HepG2 (cell line): ENCODE results near the gene CASP3. TPM values are rescaled to one million over a fixed set of nuclear protein-coding genes. Genes with fewer than 3 reads are reported as not detected.

Source experiments
- CCAR2 ChIP-seq: fragments of 200-400 bp; formaldehyde crosslinking; optimal IDR thresholded peaks from 2 replicates; pipeline ENCODE3; 2018; ENCODE audit warnings: low read depth, mild to moderate bottlenecking, low read length, moderate library complexity
- CHCHD3 ChIP-seq: sonication (generic); formaldehyde crosslinking; IDR thresholded peaks from 2 replicates; pipeline ENCODE4 v1.8.0; 2022; ENCODE audit warnings: mild to moderate bottlenecking, missing genetic modification reagents, moderate library complexity
- CTCF ChIP-seq: sonication (generic); formaldehyde crosslinking; IDR thresholded peaks from 2 replicates; pipeline ENCODE4 v1.5.0; 2020; ENCODE audit warnings: mild to moderate bottlenecking, missing genetic modification reagents, moderate library complexity
- KAT7 ChIP-seq: IDR thresholded peaks from 2 replicates; pipeline ENCODE4 v1.6.1; 2018; ENCODE audit warnings: borderline replicate concordance, missing compliant biosample characterization
- MAZ ChIP-seq, 2 experiments: sonication (generic) in 1 of 2; formaldehyde crosslinking in 1 of 2; IDR thresholded peaks; 2 replicates each; pipeline versions ENCODE4 v1.5.0 to v1.6.1; 2012 to 2020; ENCODE audit warnings: low read depth in 2 of 2, mild to moderate bottlenecking in 2 of 2, borderline replicate concordance in 1 of 2, improper control_type of control experiment in 1 of 2, low read length in 1 of 2, missing genetic modification reagents in 1 of 2, moderate library complexity in 1 of 2
- MED8 ChIP-seq: sonication (generic); formaldehyde crosslinking; IDR thresholded peaks from 2 replicates; pipeline ENCODE4 v1.8.1; 2023; ENCODE audit warnings: mild to moderate bottlenecking, missing genetic modification reagents; ENCODE audit not compliant: insufficient replicate concordance
- SATB2 ChIP-seq: sonication (generic); formaldehyde crosslinking; IDR thresholded peaks from 2 replicates; pipeline ENCODE4 v1.5.0; 2020; ENCODE audit warnings: missing genetic modification reagents
- SP1 ChIP-seq, 2 experiments: fragments of 450-650 bp in 1 of 2; sonication (generic) in 1 of 2; formaldehyde crosslinking in 1 of 2; IDR thresholded peaks; 2 replicates each; pipeline versions ENCODE4 v1.4.0 to v1.6.1; 2016 to 2020; ENCODE audit warnings: missing genetic modification reagents in 1 of 2
- TBX2 ChIP-seq: sonication (generic); formaldehyde crosslinking; IDR thresholded peaks from 2 replicates; pipeline ENCODE4 v1.5.0; 2020; ENCODE audit warnings: missing genetic modification reagents, mild to moderate bottlenecking, borderline replicate concordance
- THAP11 ChIP-seq: IDR thresholded peaks from 2 replicates; pipeline ENCODE4 v1.6.1; 2016; ENCODE audit warnings: missing biosample characterization, missing genetic modification reagents
- TP53 ChIP-seq: sonication (generic); formaldehyde crosslinking; conservative IDR thresholded peaks from 2 replicates; pipeline ENCODE4 v1.4.0; 2020; ENCODE audit warnings: missing genetic modification reagents
- ZNF124 ChIP-seq: sonication (generic); formaldehyde crosslinking; IDR thresholded peaks from 2 replicates; pipeline ENCODE4 v1.4.0; 2020; ENCODE audit warnings: missing genetic modification reagents
- ZNF44 ChIP-seq: sonication (generic); formaldehyde crosslinking; IDR thresholded peaks from 2 replicates; pipeline ENCODE4 v1.5.1; 2020; ENCODE audit warnings: mild to moderate bottlenecking, missing genetic modification reagents
- ZNF577 ChIP-seq: sonication (generic); formaldehyde crosslinking; IDR thresholded peaks from 2 replicates; pipeline ENCODE4 v1.4.0; 2020; ENCODE audit warnings: mild to moderate bottlenecking, low read depth, missing genetic modification reagents, borderline replicate concordance
- ZNF775 ChIP-seq: sonication (generic); formaldehyde crosslinking; IDR thresholded peaks from 2 replicates; pipeline ENCODE4 v1.4.0; 2020; ENCODE audit warnings: missing genetic modification reagents, mild to moderate bottlenecking, moderate library complexity, borderline replicate concordance
- polyA plus RNA-seq, 8 experiments: library from polyadenylated mRNA; depleted of rRNA in 3 of 8; stranded (reverse) in 7 of 8; unstranded in 1 of 8; fragments of >200 nt; fragmentation: Illumina TruSeq in 4 of 8; extraction: Trizol in 4 of 8; gene quantifications; 2 replicates each; pipeline versions ENCODE4 v1.2.1 to v1.2.3, GENCODE V29; 2011 to 2016; ENCODE audit warnings: low read depth in 4 of 8, missing spikeins in 1 of 8, mixed read lengths in 1 of 8; ENCODE audit not compliant: insufficient read depth in 1 of 8
- total RNA-seq, 5 experiments: library from RNA; depleted of rRNA; stranded (reverse); fragments of >200 nt; fragmentation: Illumina TruSeq; extraction: Trizol; gene quantifications; 2 replicates each; pipeline ENCODE4 v1.2.3, GENCODE V29; 2016; ENCODE audit warnings: low read depth in 1 of 5
- TF ChIP-seq, protein P1 (sequence below): sonication (generic); formaldehyde crosslinking; conservative IDR thresholded peaks from 2 replicates; pipeline ENCODE4 v1.4.0; 2020; ENCODE audit warnings: mild to moderate bottlenecking, missing genetic modification reagents, moderate library complexity
- TF ChIP-seq, protein P2 (sequence below): sonication (generic); formaldehyde crosslinking; IDR thresholded peaks from 2 replicates; pipeline ENCODE4 v1.8.0; 2022; ENCODE audit warnings: mild to moderate bottlenecking, missing genetic modification reagents; ENCODE audit not compliant: insufficient replicate concordance
- TF ChIP-seq, protein P3 (sequence below): IDR thresholded peaks from 2 replicates; pipeline ENCODE4 v1.6.1; 2016

Gene CASP3
- total and polyA plus RNA-seq, 2 of the 13 experiments (the other 11 are each of a cell fraction or from before 2014, with no cell fraction given), result 26.0 to 77.8 TPM

GRCh38 chr4:184649026-184649970 lies at the start of gene CASP3, which contains the start of gene PRIMPOL (continued):
- TF ChIP-seq, protein P1, sequence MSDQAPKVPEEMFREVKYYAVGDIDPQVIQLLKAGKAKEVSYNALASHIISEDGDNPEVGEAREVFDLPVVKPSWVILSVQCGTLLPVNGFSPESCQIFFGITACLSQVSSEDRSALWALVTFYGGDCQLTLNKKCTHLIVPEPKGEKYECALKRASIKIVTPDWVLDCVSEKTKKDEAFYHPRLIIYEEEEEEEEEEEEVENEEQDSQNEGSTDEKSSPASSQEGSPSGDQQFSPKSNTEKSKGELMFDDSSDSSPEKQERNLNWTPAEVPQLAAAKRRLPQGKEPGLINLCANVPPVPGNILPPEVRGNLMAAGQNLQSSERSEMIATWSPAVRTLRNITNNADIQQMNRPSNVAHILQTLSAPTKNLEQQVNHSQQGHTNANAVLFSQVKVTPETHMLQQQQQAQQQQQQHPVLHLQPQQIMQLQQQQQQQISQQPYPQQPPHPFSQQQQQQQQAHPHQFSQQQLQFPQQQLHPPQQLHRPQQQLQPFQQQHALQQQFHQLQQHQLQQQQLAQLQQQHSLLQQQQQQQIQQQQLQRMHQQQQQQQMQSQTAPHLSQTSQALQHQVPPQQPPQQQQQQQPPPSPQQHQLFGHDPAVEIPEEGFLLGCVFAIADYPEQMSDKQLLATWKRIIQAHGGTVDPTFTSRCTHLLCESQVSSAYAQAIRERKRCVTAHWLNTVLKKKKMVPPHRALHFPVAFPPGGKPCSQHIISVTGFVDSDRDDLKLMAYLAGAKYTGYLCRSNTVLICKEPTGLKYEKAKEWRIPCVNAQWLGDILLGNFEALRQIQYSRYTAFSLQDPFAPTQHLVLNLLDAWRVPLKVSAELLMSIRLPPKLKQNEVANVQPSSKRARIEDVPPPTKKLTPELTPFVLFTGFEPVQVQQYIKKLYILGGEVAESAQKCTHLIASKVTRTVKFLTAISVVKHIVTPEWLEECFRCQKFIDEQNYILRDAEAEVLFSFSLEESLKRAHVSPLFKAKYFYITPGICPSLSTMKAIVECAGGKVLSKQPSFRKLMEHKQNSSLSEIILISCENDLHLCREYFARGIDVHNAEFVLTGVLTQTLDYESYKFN (CRISPR knock-in tag), result peak; percentile 27
- TF ChIP-seq KAT7 (peak; percentile 64; the same call in 1 of the 2 replicates), CHCHD3 (CRISPR knock-in tag) (0 out of 2 replicates have a peak, but pooled peaks have one; percentile 54), ZNF577 (CRISPR knock-in tag) (no peak), ZNF775 (CRISPR knock-in tag) (no peak), TP53 (CRISPR knock-in tag) (0 out of 2 replicates have a peak, but pooled peaks have one; percentile 35), SP1 (IDR thresholded peaks at IDR 0.05) (no peak), SP1 (CRISPR knock-in tag; IDR thresholded peaks at IDR 0.05) (peak; percentile 67; the same call in 1 of the 2 replicates), SATB2 (no peak), CTCF (CRISPR knock-in tag) (peak; percentile 51), ZNF124 (CRISPR knock-in tag) (0 out of 2 replicates have a peak, but pooled peaks have one; percentile 19), THAP11 (peak; percentile 53), TBX2 (peak; percentile 42; the same call in 1 of the 2 replicates), CCAR2 (no peak), MED8 (CRISPR knock-in tag) (no peak), MAZ (IDR thresholded peaks at IDR 0.05; ENCODE audit: borderline replicate concordance, low read depth, low read length) (no peak; the same call in 1 of the 2 replicates), MAZ (CRISPR knock-in tag; IDR thresholded peaks at IDR 0.05; ENCODE audit: low read depth) (peak; percentile 45; the same call in 1 of the 2 replicates), ZNF44 (CRISPR knock-in tag) (no peak)
- TF ChIP-seq, protein P2, sequence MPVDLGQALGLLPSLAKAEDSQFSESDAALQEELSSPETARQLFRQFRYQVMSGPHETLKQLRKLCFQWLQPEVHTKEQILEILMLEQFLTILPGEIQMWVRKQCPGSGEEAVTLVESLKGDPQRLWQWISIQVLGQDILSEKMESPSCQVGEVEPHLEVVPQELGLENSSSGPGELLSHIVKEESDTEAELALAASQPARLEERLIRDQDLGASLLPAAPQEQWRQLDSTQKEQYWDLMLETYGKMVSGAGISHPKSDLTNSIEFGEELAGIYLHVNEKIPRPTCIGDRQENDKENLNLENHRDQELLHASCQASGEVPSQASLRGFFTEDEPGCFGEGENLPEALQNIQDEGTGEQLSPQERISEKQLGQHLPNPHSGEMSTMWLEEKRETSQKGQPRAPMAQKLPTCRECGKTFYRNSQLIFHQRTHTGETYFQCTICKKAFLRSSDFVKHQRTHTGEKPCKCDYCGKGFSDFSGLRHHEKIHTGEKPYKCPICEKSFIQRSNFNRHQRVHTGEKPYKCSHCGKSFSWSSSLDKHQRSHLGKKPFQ (CRISPR knock-in tag), result no peak
- TF ChIP-seq, protein P3, sequence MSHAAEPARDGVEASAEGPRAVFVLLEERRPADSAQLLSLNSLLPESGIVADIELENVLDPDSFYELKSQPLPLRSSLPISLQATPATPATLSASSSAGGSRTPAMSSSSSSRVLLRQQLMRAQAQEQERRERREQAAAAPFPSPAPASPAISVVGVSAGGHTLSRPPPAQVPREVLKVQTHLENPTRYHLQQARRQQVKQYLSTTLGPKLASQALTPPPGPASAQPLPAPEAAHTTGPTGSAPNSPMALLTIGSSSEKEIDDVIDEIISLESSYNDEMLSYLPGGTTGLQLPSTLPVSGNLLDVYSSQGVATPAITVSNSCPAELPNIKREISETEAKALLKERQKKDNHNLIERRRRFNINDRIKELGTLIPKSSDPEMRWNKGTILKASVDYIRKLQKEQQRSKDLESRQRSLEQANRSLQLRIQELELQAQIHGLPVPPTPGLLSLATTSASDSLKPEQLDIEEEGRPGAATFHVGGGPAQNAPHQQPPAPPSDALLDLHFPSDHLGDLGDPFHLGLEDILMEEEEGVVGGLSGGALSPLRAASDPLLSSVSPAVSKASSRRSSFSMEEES, result 0 out of 2 replicates have a peak, but pooled peaks have one; percentile 19
